Loucy (cell line): ENCODE measurements around the gene POLR3C.
"Not testable (repeated sequence)": the region's sequence is repeated elsewhere in the genome, so short reads cannot be mapped to it uniquely, and the experiment has no call there.

Source experiments
- H2AFZ ChIP-seq: fragments of 200-600 bp; sonication (generic); 2 replicates; pipeline ENCODE4 v1.6.0; 2016; ENCODE audit warnings: antibody characterized with exemption, mild to moderate bottlenecking, low read length, moderate library complexity
- H3F3A ChIP-seq: fragments of 200-600 bp; 2 replicates; pipeline ENCODE4 v1.6.0; 2016; ENCODE audit warnings: antibody characterized with exemption, low read depth, mild to moderate bottlenecking
- H3K27me3 ChIP-seq: fragments of 200-600 bp; sonication (generic); 2 replicates; pipeline ENCODE4 v1.6.1; 2014; ENCODE audit warnings: low read length, mild to moderate bottlenecking; ENCODE audit not compliant: insufficient read depth, poor library complexity, severe bottlenecking
- H3K36me3 ChIP-seq: fragments of 200-600 bp; sonication (generic); 2 replicates; pipeline ENCODE4 v1.6.1; 2016; ENCODE audit warnings: low read length; ENCODE audit not compliant: insufficient read depth
- H3K4me1 ChIP-seq: fragments of 200-600 bp; sonication (generic); 2 replicates; pipeline ENCODE4 v1.5.1; 2014; ENCODE audit warnings: low read length, mild to moderate bottlenecking; ENCODE audit not compliant: insufficient read depth, poor library complexity, severe bottlenecking
- H3K4me2 ChIP-seq: fragments of 200-600 bp; sonication (generic); 2 replicates; pipeline ENCODE4 v1.6.0; 2014; ENCODE audit warnings: antibody characterized with exemption, low read length, low read depth, mild to moderate bottlenecking; ENCODE audit not compliant: poor library complexity, severe bottlenecking
- H3K4me3 ChIP-seq: fragments of 200-600 bp; sonication (generic); 2 replicates; pipeline ENCODE4 v1.5.1; 2014; ENCODE audit warnings: low read length, mild to moderate bottlenecking, mixed read lengths; ENCODE audit not compliant: poor library complexity, severe bottlenecking
- H3K79me2 ChIP-seq: fragments of 200-600 bp; sonication (generic); 2 replicates; pipeline ENCODE4 v1.6.1; 2014; ENCODE audit warnings: low read length; ENCODE audit not compliant: insufficient read depth
- H3K9ac ChIP-seq: fragments of 200-600 bp; sonication (generic); 2 replicates; pipeline ENCODE4 v1.6.0; 2014; ENCODE audit warnings: mild to moderate bottlenecking, low read depth, low read length, moderate library complexity; ENCODE audit not compliant: poor library complexity, severe bottlenecking
- H3K9me2 ChIP-seq: fragments of 200-600 bp; sonication (generic); replicated peaks from 2 replicates; pipeline ENCODE4 v1.6.1; 2016; ENCODE audit warnings: low read depth, low read length, mixed read lengths
- H3K9me3 ChIP-seq: fragments of 200-600 bp; sonication (generic); 2 replicates; pipeline ENCODE4 v1.6.1; 2014; ENCODE audit warnings: mild to moderate bottlenecking, antibody characterized with exemption, low read length, low read depth; ENCODE audit not compliant: insufficient read depth
- H4K20me1 ChIP-seq: fragments of 200-600 bp; sonication (generic); 2 replicates; pipeline ENCODE4 v1.6.0; 2014; ENCODE audit warnings: antibody characterized with exemption, low read length, mild to moderate bottlenecking; ENCODE audit not compliant: insufficient read depth, poor library complexity, severe bottlenecking
- EZH2phosphoT487 ChIP-seq: fragments of 200-600 bp; IDR thresholded peaks from 2 replicates; pipeline ENCODE4 v1.6.1; 2018; ENCODE audit warnings: antibody characterized with exemption, mild to moderate bottlenecking, moderate library complexity, borderline replicate concordance
- TF ChIP-seq, protein P1 (sequence below): fragments of 200-600 bp; sonication (generic); conservative IDR thresholded peaks from 2 replicates; pipeline ENCODE4 v1.5.1; 2014; ENCODE audit warnings: mild to moderate bottlenecking, antibody characterized with exemption, low read length

The POLR3C gene

GRCh38 chr1:145786271-145786670 lies 37.7 kb upstream of the POLR3C start:
- no peak overlapping the region for H2AFZ ChIP-seq
- no peak overlapping the region for H3K4me2 ChIP-seq
- peaks cover 5% of the 10 kb centered on the region for H3K4me1 ChIP-seq
- peaks cover 48% of the 10 kb centered on the region; the same call in 1 of the 2 replicates for H3K36me3 ChIP-seq
- 0 out of 2 replicates have a peak, but pooled peaks cover 3% of the 10 kb centered on the region for H3F3A ChIP-seq
- no peaks in the 10 kb centered on the region for H3K9me2 ChIP-seq
- TF ChIP-seq EZH2phosphoT487, result no peak
- TF ChIP-seq, protein P1, sequence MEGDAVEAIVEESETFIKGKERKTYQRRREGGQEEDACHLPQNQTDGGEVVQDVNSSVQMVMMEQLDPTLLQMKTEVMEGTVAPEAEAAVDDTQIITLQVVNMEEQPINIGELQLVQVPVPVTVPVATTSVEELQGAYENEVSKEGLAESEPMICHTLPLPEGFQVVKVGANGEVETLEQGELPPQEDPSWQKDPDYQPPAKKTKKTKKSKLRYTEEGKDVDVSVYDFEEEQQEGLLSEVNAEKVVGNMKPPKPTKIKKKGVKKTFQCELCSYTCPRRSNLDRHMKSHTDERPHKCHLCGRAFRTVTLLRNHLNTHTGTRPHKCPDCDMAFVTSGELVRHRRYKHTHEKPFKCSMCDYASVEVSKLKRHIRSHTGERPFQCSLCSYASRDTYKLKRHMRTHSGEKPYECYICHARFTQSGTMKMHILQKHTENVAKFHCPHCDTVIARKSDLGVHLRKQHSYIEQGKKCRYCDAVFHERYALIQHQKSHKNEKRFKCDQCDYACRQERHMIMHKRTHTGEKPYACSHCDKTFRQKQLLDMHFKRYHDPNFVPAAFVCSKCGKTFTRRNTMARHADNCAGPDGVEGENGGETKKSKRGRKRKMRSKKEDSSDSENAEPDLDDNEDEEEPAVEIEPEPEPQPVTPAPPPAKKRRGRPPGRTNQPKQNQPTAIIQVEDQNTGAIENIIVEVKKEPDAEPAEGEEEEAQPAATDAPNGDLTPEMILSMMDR, result no peak
- peaks cover 11% of the 10 kb centered on the region; the same call in 1 of the 2 replicates for H3K79me2 ChIP-seq
- no peaks in the 10 kb centered on the region for H3K27me3 ChIP-seq
- H3K9me3 ChIP-seq, result no peaks in the 10 kb centered on the region
- H3K4me3 ChIP-seq, result no peak overlapping the region
- H4K20me1 ChIP-seq, result peaks cover 3% of the 10 kb centered on the region
- H3K9ac ChIP-seq, result no peak overlapping the region

DNA sequence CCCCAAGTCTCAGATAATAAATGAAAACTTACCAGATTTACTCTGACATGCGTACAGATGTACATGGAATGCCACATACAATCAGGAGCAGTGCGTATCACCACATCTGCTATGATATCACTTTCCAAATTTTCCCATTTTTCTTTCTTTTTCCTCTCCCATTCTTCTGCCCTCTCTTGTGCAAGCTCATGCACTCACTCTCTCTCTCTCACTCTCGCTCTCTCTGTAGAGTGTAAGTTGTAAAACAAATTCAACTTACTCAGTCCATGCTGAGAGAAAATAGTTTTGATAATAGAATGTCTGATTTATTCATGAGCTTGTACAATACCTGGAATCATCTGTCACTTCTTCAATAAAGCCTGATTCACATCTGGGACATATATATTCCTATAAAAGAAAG lies 35.4 kb upstream of the POLR3C start:
- Histone ChIP-seq H4K20me1 (peaks cover 3% of the 10 kb centered on the region), H3K36me3 (peaks cover 41% of the 10 kb centered on the region; the same call in 1 of the 2 replicates), H3K9ac (no peak overlapping the region), H3K9me2 (no peaks in the 10 kb centered on the region), H3K4me1 (peaks cover 5% of the 10 kb centered on the region), H3K9me3 (no peaks in the 10 kb centered on the region), H3F3A (0 out of 2 replicates have a peak, but pooled peaks cover 3% of the 10 kb centered on the region), H3K4me3 (no peak overlapping the region), H3K79me2 (peaks cover 22% of the 10 kb centered on the region; the same call in 1 of the 2 replicates), H2AFZ (no peak overlapping the region), H3K4me2 (no peak overlapping the region), H3K27me3 (no peaks in the 10 kb centered on the region)
- TF ChIP-seq, protein P1, result no peak
- no peak for TF ChIP-seq EZH2phosphoT487

DNA sequence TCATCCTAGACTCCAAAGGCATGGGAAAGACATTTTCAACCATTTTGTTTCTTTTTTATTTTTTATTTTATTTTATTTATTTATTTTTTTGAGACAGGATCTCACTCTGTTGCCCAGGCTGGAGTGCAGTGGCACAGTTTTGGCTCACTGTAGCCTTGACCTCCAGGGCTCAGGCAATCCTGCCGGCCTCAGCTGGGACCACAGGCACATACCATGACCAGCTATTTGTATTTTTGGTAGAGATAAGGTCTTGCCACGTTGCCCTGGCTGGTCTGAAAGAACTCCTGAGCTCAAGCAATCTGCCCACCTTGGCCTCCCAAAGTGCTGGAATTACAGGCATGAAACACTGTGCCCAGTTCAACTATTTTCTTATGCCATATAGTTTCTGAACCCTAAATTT lies 32.1 kb upstream of the POLR3C start:
- not testable (repeated sequence) for H3K9ac ChIP-seq, H3K4me2 ChIP-seq, H3K4me3 ChIP-seq, H4K20me1 ChIP-seq, H3K9me2 ChIP-seq, H3K4me1 ChIP-seq, H2AFZ ChIP-seq, H3F3A ChIP-seq, H3K27me3 ChIP-seq
- Histone ChIP-seq H3K36me3 (peaks cover 28% of the 10 kb centered on the region; the same call in 1 of the 2 replicates), H3K9me3 (peaks cover 11% of the 10 kb centered on the region), H3K79me2 (peaks cover 42% of the 10 kb centered on the region; the same call in 1 of the 2 replicates)

DNA sequence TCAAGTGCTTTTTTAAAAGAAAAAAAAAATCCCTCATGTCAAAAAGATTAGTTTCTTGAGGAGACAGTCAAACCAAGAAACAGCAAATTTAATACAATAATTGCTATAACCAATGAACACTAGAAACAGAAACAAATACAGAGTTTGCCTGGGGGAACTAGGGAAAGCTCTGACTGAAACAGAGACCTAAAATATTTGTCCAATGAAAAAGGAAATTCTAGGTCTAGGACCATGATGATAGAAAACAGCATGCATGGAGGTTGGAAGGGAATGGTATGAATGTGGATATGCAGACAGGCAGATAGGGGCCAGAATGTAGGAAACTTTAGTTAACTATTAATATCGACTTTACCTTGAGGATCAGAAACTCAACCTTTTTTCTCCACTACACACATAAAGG lies 31.5 kb upstream of the POLR3C start:
- Histone ChIP-seq H2AFZ (no peak overlapping the region), H3F3A (no peaks in the 10 kb centered on the region), H3K4me1 (no peaks in the 10 kb centered on the region), H3K36me3 (peaks cover 29% of the 10 kb centered on the region; the same call in 1 of the 2 replicates), H3K79me2 (peaks cover 49% of the 10 kb centered on the region; the same call in 1 of the 2 replicates), H4K20me1 (no peaks in the 10 kb centered on the region), H3K9me2 (no peaks in the 10 kb centered on the region), H3K9ac (no peak overlapping the region), H3K9me3 (peaks cover 17% of the 10 kb centered on the region), H3K4me2 (no peak overlapping the region), H3K4me3 (no peak overlapping the region), H3K27me3 (no peaks in the 10 kb centered on the region)
- TF ChIP-seq, protein P1, result no peak
- no peak for TF ChIP-seq EZH2phosphoT487
